ENCODE results near the gene TMEM53. TPM values are rescaled to one million over a fixed set of nuclear protein-coding genes. Genes with fewer than 3 reads are reported as not detected.

Gene TMEM53
- total RNA-seq, 1 donor from 2014 or later: 4.6 TPM

DNA sequence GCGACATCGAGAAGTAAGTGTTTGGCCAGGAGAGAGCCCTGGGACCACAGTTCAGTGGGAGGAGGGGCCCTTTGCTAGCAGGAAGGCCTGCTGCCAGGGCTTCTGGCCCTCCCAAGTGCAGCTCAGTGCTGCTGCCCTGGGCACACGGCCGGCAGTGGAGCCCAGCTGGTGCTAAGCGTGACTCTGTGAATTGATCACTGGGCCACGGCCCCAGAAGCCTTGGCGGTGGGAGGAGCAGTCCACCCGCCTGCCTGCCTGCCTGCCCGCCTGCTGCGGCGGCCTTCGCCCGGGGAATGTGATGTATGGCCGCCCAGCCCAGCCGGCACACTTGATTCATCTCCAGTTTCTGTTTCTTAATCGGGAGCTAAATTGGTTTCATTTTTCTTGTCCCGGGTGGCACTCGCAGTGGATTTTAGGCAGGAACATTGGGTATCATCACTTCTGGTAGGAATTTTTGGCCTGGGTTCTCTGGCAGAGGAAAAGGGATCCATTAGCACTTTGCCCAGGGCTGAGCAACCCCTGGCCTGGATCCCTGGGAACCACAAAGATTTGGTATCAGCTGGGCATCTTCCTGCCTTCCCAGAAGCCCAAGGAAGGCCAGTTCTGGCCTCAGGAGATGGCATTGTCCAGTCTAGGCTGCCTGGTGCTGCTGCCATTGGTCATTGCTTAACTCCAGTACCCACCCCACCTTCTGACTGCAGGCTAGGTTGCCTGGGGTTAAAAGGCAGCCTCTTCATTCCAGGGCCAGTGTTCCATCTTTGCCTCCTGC, 28.6 kb downstream of the TMEM53 start:
- DNase-seq: no peak
- no peak for ATAC-seq (ENCODE audit: low read depth)
- Mint-ChIP-seq H3K9me3 (no peaks in the 10 kb centered on the region), H3K4me1 (no peaks in the 10 kb centered on the region), H3K27me3 (no peaks in the 10 kb centered on the region), H3K4me3 (no peak overlapping the region), H3K27ac (no peak overlapping the region), H3K36me3 (ENCODE audit: low read depth) (peaks cover 97% of the 10 kb centered on the region)
- TF ChIP-seq, protein P1, sequence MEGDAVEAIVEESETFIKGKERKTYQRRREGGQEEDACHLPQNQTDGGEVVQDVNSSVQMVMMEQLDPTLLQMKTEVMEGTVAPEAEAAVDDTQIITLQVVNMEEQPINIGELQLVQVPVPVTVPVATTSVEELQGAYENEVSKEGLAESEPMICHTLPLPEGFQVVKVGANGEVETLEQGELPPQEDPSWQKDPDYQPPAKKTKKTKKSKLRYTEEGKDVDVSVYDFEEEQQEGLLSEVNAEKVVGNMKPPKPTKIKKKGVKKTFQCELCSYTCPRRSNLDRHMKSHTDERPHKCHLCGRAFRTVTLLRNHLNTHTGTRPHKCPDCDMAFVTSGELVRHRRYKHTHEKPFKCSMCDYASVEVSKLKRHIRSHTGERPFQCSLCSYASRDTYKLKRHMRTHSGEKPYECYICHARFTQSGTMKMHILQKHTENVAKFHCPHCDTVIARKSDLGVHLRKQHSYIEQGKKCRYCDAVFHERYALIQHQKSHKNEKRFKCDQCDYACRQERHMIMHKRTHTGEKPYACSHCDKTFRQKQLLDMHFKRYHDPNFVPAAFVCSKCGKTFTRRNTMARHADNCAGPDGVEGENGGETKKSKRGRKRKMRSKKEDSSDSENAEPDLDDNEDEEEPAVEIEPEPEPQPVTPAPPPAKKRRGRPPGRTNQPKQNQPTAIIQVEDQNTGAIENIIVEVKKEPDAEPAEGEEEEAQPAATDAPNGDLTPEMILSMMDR (IDR thresholded peaks at IDR 0.05): no peak
- ChIA-PET CTCF (no interaction called here), POLR2A (no interaction called here)
- intact Hi-C loops (cut with micrococcal nuclease): no loop called here

- Mint-ChIP-seq H3K36me3 (ENCODE audit: low read depth) (peaks cover 95% of the 10 kb centered on the region), H3K4me3 (no peak overlapping the region), H3K27me3 (no peaks in the 10 kb centered on the region), H3K9me3 (no peaks in the 10 kb centered on the region), H3K4me1 (no peaks in the 10 kb centered on the region), H3K27ac (no peak overlapping the region)
- CTCF ChIA-PET: no interaction called here
- TF ChIP-seq, protein P1 (IDR thresholded peaks at IDR 0.05): no peak
- ATAC-seq (ENCODE audit: low read depth) (no peak), DNase-seq (no peak)
- intact Hi-C loops (cut with micrococcal nuclease): no loop called here
- POLR2A ChIA-PET: no interaction called here
Observed at GRCh38 chr1:44644806-44645205, 29.5 kb downstream of the TMEM53 start.

- intact Hi-C loops (cut with micrococcal nuclease): no loop called here
- H3K9me3 Mint-ChIP-seq: no peaks in the 10 kb centered on the region
- peaks cover 92% of the 10 kb centered on the region for H3K36me3 Mint-ChIP-seq (ENCODE audit: low read depth)
- DNase-seq: no peak
- TF ChIP-seq, protein P1 (IDR thresholded peaks at IDR 0.05): no peak
- H3K27ac Mint-ChIP-seq: no peak overlapping the region
- H3K4me1 Mint-ChIP-seq: no peaks in the 10 kb centered on the region
- H3K27me3 Mint-ChIP-seq: no peaks in the 10 kb centered on the region
- CTCF ChIA-PET: no interaction called here
- H3K4me3 Mint-ChIP-seq: no peak overlapping the region
- POLR2A ChIA-PET: no interaction called here
- no peak for ATAC-seq (ENCODE audit: low read depth)
Observed at GRCh38 chr1:44643721-44644334, 30.5 kb downstream of the TMEM53 start.

DNA sequence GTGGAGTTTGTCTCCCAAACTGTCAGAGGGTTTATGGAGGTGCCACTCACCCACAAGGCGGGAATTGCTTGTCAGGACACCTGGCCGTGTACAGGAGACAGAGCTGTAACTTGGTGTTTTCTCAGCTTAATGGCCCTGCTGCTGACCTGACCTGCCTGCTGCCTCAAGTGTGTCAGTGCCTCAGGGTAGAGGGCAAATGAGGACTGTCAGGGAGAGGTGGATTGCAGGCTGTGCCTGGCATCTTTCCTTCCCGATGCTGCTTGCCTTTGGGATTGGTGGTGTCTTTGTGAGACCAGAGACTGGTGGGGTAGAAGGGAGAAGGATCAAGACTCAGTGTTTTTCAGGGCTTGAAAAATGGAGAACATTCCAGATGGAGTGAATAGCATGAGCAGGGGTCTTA, 31.4 kb downstream of the TMEM53 start:
- Mint-ChIP-seq H3K27ac (no peak overlapping the region), H3K9me3 (no peaks in the 10 kb centered on the region), H3K4me3 (no peak overlapping the region), H3K36me3 (ENCODE audit: low read depth) (peaks cover 92% of the 10 kb centered on the region), H3K27me3 (no peaks in the 10 kb centered on the region), H3K4me1 (no peaks in the 10 kb centered on the region)
- POLR2A ChIA-PET: interaction anchor here (2.6 kb wide), 1 partner anchor 11 kb away, joined by 18 read pairs; no protein-coding TSS in a partner anchor
- intact Hi-C loops (cut with micrococcal nuclease): no loop called here
- ATAC-seq (ENCODE audit: low read depth) (no peak), DNase-seq (no peak)
- TF ChIP-seq, protein P1 (IDR thresholded peaks at IDR 0.05): no peak
- CTCF ChIA-PET: no interaction called here

DNA sequence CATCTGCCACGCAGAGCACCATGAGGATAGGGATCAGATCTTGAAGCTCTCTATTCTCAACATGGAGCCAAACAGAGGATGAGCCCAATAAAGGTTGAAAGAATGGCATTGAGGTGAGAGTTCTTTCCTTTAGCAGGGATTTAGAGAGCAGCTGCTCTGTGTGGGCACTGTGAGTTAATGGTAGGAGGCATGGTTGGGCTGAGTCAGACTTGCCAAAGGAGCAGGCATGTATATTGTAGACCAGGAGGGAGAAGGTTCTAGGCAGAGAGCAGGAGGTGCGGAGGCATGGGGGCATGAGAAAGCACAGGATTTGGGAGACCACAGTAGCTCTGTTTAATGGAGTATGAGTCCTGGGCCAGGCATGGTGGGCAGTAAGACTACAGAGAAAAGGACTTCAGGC, 32.0 kb downstream of the TMEM53 start:
- no peak for ATAC-seq (ENCODE audit: low read depth)
- no peaks in the 10 kb centered on the region for H3K27me3 Mint-ChIP-seq
- no peak overlapping the region for H3K27ac Mint-ChIP-seq
- DNase-seq: no peak
- intact Hi-C loops (cut with micrococcal nuclease): no loop called here
- peaks cover 91% of the 10 kb centered on the region for H3K36me3 Mint-ChIP-seq (ENCODE audit: low read depth)
- TF ChIP-seq, protein P1 (IDR thresholded peaks at IDR 0.05): no peak
- no peaks in the 10 kb centered on the region for H3K4me1 Mint-ChIP-seq
- CTCF ChIA-PET: interaction anchor here (1.9 kb wide), 1 partner anchor 11 kb away, joined by 6 read pairs; no protein-coding TSS in a partner anchor
- no peak overlapping the region for H3K4me3 Mint-ChIP-seq
- POLR2A ChIA-PET: interaction anchor here (2.6 kb wide), 1 partner anchor 10 kb away, joined by 18 read pairs; no protein-coding TSS in a partner anchor
- no peaks in the 10 kb centered on the region for H3K9me3 Mint-ChIP-seq
